A549 treated with dexamethasone at 1 μM for 4 hours (cell line): Measurements from ENCODE around the gene ZC3H8. TPM values are rescaled to one million over a fixed set of nuclear protein-coding genes. Genes with fewer than 3 reads are reported as not detected.

Experiments
- total RNA-seq: library from RNA; stranded (reverse); fragments of 200-300 nt; extraction: Qiagen RNA extraction; gene quantifications from 5 replicates; pipeline ENCODE4 v1.2.3, GENCODE V29; 2022

The ZC3H8 gene
- 12.0 to 16.5 TPM (median 14.8 TPM) in 5 replicates for total RNA-seq

DNA sequence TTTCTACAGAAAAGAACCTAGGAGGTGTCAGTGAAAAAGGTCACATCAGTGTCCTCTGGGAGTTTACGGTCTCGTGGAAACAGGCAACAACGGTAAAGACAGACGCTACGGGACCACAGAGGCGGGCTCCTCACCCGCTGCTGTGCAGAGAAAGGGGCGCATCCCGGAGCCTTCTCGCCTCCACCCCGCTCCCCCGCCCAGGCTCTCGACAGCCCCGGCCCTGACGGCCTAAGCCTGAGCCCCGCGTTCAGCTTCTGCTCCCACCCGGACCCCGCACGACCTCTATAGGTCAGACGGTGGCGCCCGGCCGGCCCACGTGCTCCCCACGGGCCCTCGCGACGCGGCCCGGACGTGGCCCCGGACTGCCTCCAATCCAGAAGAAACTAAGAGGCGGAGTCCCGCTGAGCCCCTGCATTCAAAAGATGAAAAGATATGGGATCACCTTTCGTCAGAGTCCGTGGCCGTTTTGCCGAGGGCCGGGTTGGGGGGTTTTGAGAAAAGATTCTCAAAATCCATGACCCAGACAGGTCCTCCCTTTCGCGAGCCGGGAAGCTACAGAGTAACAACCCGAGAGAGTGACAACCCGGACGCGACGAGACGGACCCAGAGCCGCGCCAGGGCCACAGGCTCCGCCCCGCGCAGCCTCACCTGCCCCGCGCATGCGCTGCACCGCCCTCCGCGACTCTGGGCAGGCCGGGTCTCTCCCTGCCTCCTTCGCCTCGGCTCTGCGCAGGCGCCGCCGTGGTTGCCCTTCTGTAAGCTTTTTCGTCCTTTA is at the start of gene ZC3H8:
TSS of gene ZC3H8 (minus strand) at position 577 of the 775 bp plus-strand sequence. CDS start at position 516, 61 bp downstream.

DNA sequence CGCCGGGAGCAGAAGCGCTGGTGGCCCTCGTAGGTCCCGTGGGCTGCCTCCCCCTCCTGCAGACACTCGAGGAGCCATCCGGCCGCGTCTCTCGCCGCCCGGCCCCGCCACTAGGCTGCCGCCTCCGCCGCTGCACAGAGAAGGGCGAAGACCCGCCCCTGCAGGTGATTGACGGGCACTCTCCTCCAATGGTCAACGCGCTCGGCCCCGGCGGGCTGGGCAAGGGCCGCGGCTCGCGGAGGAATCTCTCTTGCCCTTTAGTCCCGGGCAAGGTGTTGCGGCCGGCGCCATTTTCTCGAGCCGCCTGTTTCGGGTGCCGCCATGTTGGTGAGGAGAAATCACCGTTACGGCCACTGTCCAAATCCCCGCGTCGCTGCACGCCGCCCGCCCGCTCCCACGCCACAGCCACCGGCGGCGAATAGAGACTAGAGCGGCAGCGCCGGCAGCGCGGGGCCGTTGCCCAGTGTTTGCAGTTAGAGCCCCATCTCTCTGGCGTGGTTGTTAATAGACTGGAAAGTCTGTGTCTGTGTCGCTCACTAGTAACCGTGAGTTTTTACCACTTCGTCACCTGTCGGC is 20.6 kb upstream of the ZC3H8 start, which contains the start of gene ZC3H6:
TSS of gene ZC3H6 (plus strand) at position 287 of the 576 bp plus-strand sequence. CDS start 398 bp downstream, outside the sequence.

Other genes starting within 250 kb of the ZC3H8 start
- gene TMEM87B, start 199.8 kb downstream of the ZC3H8 start, total RNA-seq = 14.4 to 18.7 TPM (median 16.7 TPM) in 5 replicates
- gene FBLN7, start 116.7 kb downstream of the ZC3H8 start, total RNA-seq = 0.32 to 0.78 TPM (median 0.57 TPM) in 5 replicates
- 0.24 to 0.80 TPM (median 0.62 TPM) in 5 replicates for gene ZC3H6, start 20.6 kb upstream of the ZC3H8 start, total RNA-seq
- gene RGPD8, start 178.6 kb upstream of the ZC3H8 start, total RNA-seq = 2.4 to 4.5 TPM (median 3.6 TPM) in 5 replicates
- gene TTL, start 227.1 kb upstream of the ZC3H8 start, total RNA-seq = 35.5 to 42.4 TPM (median 37.9 TPM) in 5 replicates